HG03571 (cell line): ENCODE measurements around the gene PDIA3.
"Not testable (repeated sequence)": the region's sequence is repeated elsewhere in the genome, so short reads cannot be mapped to it uniquely, and the experiment has no call there.

Experiments used
- ATAC-seq: cut with Tn5 transposase; IDR thresholded peaks from one replicate; pipeline ENCODE4 v1.9.1; 2021; ENCODE audit not compliant: unreplicated experiment

Gene PDIA3

DNA sequence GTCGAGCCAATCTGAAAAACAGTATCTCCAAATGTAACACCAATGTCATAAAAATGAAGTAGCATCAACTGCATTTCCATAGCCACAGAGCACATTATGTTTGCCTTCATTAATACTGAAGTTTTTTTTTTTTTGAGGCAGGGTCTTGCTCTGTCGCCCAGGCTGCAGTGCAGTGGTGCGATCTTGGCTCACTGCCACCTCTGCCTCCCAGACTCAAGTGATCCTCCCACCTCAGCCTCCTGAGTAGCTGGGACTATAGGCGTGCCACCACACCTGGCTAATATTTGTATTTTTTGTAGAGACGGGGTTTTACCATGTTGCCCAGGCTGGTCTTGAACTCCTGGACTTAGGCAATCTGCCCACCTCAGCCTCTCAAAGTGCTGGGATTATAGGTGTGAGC lies 68.8 kb downstream of the PDIA3 start:
- ATAC-seq, result not testable (repeated sequence)

DNA sequence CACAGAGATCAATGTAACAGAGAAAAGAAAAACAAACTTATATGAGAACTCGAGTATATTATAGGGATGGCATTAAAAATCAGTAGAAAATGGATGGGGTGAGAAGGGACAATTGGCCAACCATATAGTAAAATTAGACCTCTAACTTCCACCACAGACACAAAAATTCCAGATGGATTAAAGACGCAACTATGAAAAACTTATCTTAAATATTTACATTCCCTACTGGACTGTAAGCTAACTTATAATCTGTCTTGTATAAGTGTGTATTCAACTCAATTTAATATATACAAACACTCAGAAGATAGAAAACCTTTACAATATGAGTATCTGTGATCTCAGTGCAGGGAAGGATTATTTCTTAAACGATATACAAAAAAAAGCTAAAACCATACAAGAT lies 75.3 kb downstream of the PDIA3 start:
- ATAC-seq, result no peak
